ENCODE results near the gene L1CAM.

L1CAM gene

GRCh38 chrX:153903991-153904957, 18.3 kb upstream of the L1CAM start, which contains the start of gene AVPR2:
AVPR2 (plus strand) TSS chrX:153904673; CDS start chrX:153905146, 473 bp downstream.
- no peak for DNase-seq

GRCh38 chrX:153903238-153903980, 17.4 kb upstream of the L1CAM start:
- no peak for DNase-seq

GRCh38 chrX:153902385-153902784, 16.4 kb upstream of the L1CAM start:
- DNase-seq, result no peak

GRCh38 chrX:153901753-153902140, 15.8 kb upstream of the L1CAM start:
- DNase-seq, result no peak

GRCh38 chrX:153900831-153901752, 15.1 kb upstream of the L1CAM start:
- DNase-seq, result peak in 1 of 51 donors; percentile 16

- DNase-seq, result no peak
These were observed 11.9 kb upstream of the L1CAM start for GRCh38 chrX:153897899-153898298.

GRCh38 chrX:153889123-153889522, 3.1 kb upstream of the L1CAM start:
- no peak for DNase-seq

- DNase-seq, result no peak
These were observed 2.4 kb upstream of the L1CAM start for GRCh38 chrX:153888344-153888743.

GRCh38 chrX:153887385-153887784, 1.4 kb upstream of the L1CAM start:
- DNase-seq, result no peak

GRCh38 chrX:153886915-153887314, 942 bp upstream of the L1CAM start:
- DNase-seq, result no peak

GRCh38 chrX:153885208-153885787, 675 bp downstream of the L1CAM start:
- DNase-seq, result no peak

GRCh38 chrX:153884590-153884989, 1.4 kb downstream of the L1CAM start:
- DNase-seq, result no peak

- no peak for DNase-seq
These were observed 1.8 kb downstream of the L1CAM start for GRCh38 chrX:153884136-153884535.

GRCh38 chrX:153883163-153883843, 2.7 kb downstream of the L1CAM start:
- no peak for DNase-seq

- no peak for DNase-seq
These were observed 3.4 kb downstream of the L1CAM start for GRCh38 chrX:153882557-153882956.

- DNase-seq, result peak in 4 of 51 donors; percentile 2 to 22 (median 16)
These were observed 3.9 kb downstream of the L1CAM start for GRCh38 chrX:153882086-153882498.

- DNase-seq, result no peak
These were observed 4.7 kb downstream of the L1CAM start for GRCh38 chrX:153881281-153881680.

- DNase-seq, result no peak
These were observed 5.5 kb downstream of the L1CAM start for GRCh38 chrX:153880440-153880815.

- DNase-seq, result no peak
These were observed 6.1 kb downstream of the L1CAM start for GRCh38 chrX:153879741-153880439.

All from hypothalamus (tissue), 51 donors.